ENCODE data around the gene CEP85. TPM values are rescaled to one million over a fixed set of nuclear protein-coding genes. Genes with fewer than 3 reads are reported as not detected.

The CEP85 gene
- total and polyA plus RNA-seq, 9 of the 15 experiments (the other 6 are each of a cell fraction or from before 2014, with no cell fraction given), result 42.1 to 140 (median 92.6) TPM

DNA sequence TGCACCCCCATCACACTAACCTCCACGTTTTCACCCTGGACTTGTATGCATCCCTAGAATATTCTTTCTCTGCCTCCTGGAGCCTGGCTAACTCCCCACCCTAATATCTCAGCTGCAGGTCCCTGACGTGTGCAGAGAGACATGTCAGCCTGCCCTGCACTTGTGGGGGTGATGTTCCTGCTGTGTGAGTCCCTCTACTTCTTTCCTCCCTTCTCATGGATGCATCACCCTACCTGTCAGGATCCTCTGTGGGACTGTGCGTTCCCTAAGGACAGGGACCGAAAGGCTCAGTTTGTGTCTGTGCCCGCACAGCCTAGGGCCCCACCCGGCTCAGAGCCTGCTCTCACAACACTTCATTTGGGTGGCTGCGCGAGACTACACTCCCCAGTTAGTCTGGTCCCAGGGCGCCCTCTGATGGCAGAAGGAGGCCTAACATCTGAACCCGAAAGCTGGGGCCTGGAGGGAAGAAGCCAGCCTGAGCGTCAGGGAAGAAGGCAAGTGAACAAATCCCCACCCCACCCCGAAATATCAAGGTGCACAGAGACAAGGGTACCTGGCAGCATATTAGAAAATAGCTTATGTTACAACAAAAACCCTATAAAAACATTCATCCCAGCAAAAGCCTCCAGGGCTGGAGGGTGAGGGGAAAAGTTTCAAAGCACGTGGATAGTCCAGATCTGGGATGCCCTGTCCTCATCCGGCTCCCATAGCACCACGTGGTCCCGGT lies 87.5 kb downstream of the CEP85 start (continued):
- TF ChIP-seq, protein P1, sequence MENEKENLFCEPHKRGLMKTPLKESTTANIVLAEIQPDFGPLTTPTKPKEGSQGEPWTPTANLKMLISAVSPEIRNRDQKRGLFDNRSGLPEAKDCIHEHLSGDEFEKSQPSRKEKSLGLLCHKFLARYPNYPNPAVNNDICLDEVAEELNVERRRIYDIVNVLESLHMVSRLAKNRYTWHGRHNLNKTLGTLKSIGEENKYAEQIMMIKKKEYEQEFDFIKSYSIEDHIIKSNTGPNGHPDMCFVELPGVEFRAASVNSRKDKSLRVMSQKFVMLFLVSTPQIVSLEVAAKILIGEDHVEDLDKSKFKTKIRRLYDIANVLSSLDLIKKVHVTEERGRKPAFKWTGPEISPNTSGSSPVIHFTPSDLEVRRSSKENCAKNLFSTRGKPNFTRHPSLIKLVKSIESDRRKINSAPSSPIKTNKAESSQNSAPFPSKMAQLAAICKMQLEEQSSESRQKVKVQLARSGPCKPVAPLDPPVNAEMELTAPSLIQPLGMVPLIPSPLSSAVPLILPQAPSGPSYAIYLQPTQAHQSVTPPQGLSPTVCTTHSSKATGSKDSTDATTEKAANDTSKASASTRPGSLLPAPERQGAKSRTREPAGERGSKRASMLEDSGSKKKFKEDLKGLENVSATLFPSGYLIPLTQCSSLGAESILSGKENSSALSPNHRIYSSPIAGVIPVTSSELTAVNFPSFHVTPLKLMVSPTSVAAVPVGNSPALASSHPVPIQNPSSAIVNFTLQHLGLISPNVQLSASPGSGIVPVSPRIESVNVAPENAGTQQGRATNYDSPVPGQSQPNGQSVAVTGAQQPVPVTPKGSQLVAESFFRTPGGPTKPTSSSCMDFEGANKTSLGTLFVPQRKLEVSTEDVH (IDR thresholded peaks at IDR 0.05; ENCODE audit: low read depth, partially characterized antibody), result peak; percentile 63
- TF ChIP-seq, protein P2, sequence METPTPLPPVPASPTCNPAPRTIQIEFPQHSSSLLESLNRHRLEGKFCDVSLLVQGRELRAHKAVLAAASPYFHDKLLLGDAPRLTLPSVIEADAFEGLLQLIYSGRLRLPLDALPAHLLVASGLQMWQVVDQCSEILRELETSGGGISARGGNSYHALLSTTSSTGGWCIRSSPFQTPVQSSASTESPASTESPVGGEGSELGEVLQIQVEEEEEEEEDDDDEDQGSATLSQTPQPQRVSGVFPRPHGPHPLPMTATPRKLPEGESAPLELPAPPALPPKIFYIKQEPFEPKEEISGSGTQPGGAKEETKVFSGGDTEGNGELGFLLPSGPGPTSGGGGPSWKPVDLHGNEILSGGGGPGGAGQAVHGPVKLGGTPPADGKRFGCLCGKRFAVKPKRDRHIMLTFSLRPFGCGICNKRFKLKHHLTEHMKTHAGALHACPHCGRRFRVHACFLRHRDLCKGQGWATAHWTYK (CRISPR knock-in tag; IDR thresholded peaks at IDR 0.05), result 0 out of 2 replicates have a peak, but pooled peaks have one; percentile 51
- 0 out of 2 replicates have a peak, but pooled peaks have one; percentile 10 for TF ChIP-seq EGR1 (conservative IDR thresholded peaks at IDR 0.05)
- TF ChIP-seq GATAD2A (IDR thresholded peaks at IDR 0.05), result 0 out of 2 replicates have a peak, but pooled peaks have one; percentile 42
- TF ChIP-seq ZNF57 (CRISPR knock-in tag; IDR thresholded peaks at IDR 0.05), result 0 out of 2 replicates have a peak, but pooled peaks have one; percentile 42
- peak; percentile 15; the same call in 1 of the 2 replicates for TF ChIP-seq RAD51 (IDR thresholded peaks at IDR 0.05; ENCODE audit: borderline replicate concordance, low read depth)
- no peak for TF ChIP-seq MECOM (CRISPR knock-in tag; IDR thresholded peaks at IDR 0.05)
- peak; percentile 34; the same call in 1 of the 2 replicates for TF ChIP-seq TOE1 (IDR thresholded peaks at IDR 0.05; ENCODE audit: borderline replicate concordance)
- no peak for TF ChIP-seq TOE1 (CRISPR knock-in tag; IDR thresholded peaks at IDR 0.05; ENCODE audit: borderline replicate concordance, low read depth)
- peak; percentile 60; the same call in 1 of the 2 replicates for TF ChIP-seq ERF (CRISPR knock-in tag; IDR thresholded peaks at IDR 0.05)
- TF ChIP-seq, protein P3, sequence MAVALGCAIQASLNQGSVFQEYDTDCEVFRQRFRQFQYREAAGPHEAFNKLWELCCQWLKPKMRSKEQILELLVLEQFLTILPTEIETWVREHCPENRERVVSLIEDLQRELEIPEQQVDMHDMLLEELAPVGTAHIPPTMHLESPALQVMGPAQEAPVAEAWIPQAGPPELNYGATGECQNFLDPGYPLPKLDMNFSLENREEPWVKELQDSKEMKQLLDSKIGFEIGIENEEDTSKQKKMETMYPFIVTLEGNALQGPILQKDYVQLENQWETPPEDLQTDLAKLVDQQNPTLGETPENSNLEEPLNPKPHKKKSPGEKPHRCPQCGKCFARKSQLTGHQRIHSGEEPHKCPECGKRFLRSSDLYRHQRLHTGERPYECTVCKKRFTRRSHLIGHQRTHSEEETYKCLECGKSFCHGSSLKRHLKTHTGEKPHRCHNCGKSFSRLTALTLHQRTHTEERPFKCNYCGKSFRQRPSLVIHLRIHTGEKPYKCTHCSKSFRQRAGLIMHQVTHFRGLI (CRISPR knock-in tag; IDR thresholded peaks at IDR 0.05), result no peak
- TF ChIP-seq, protein P4, sequence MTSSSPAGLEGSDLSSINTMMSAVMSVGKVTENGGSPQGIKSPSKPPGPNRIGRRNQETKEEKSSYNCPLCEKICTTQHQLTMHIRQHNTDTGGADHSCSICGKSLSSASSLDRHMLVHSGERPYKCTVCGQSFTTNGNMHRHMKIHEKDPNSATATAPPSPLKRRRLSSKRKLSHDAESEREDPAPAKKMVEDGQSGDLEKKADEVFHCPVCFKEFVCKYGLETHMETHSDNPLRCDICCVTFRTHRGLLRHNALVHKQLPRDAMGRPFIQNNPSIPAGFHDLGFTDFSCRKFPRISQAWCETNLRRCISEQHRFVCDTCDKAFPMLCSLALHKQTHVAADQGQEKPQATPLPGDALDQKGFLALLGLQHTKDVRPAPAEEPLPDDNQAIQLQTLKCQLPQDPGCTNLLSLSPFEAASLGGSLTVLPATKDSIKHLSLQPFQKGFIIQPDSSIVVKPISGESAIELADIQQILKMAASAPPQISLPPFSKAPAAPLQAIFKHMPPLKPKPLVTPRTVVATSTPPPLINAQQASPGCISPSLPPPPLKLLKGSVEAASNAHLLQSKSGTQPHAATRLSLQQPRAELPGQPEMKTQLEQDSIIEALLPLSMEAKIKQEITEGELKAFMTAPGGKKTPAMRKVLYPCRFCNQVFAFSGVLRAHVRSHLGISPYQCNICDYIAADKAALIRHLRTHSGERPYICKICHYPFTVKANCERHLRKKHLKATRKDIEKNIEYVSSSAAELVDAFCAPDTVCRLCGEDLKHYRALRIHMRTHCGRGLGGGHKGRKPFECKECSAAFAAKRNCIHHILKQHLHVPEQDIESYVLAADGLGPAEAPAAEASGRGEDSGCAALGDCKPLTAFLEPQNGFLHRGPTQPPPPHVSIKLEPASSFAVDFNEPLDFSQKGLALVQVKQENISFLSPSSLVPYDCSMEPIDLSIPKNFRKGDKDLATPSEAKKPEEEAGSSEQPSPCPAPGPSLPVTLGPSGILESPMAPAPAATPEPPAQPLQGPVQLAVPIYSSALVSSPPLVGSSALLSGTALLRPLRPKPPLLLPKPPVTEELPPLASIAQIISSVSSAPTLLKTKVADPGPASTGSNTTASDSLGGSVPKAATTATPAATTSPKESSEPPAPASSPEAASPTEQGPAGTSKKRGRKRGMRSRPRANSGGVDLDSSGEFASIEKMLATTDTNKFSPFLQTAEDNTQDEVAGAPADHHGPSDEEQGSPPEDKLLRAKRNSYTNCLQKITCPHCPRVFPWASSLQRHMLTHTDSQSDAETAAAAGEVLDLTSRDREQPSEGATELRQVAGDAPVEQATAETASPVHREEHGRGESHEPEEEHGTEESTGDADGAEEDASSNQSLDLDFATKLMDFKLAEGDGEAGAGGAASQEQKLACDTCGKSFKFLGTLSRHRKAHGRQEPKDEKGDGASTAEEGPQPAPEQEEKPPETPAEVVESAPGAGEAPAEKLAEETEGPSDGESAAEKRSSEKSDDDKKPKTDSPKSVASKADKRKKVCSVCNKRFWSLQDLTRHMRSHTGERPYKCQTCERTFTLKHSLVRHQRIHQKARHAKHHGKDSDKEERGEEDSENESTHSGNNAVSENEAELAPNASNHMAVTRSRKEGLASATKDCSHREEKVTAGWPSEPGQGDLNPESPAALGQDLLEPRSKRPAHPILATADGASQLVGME (CRISPR knock-in tag; IDR thresholded peaks at IDR 0.05), result 0 out of 2 replicates have a peak, but pooled peaks have one; percentile 58
- peak; percentile 84; the same call in 1 of the 2 replicates for TF ChIP-seq CTBP1 (IDR thresholded peaks at IDR 0.05; ENCODE audit: borderline replicate concordance)

Data from K562 (cell line).